Measurements from ENCODE around the gene HPSE2. TPM values are rescaled to one million over a fixed set of nuclear protein-coding genes. Genes with fewer than 3 reads are reported as not detected.

HPSE2 gene
- total RNA-seq, 5 donors from 2014 or later (not counting 1 experiment from before 2014, with no cell fraction given), result 0.13 to 0.23 (median 0.18) TPM; not detected in 1

- no CpG with 5 or more reads among the region's 1 CpG for WGBS (ENCODE audit: insufficient coverage)
- no peaks in the 10 kb centered on the region for H3K36me3 Mint-ChIP-seq
- H3K9me3 ChIP-seq, result no peaks in the 10 kb centered on the region
- peaks cover 0 to 6% of the 10 kb centered on the region in 2 experiments for H3K27me3 ChIP-seq (replicated peaks in 1 of 2; ENCODE audit: control insufficient read depth in 2 of 2, extremely low read depth in 1 of 2, insufficient read depth in 2 of 2, low read length in 1 of 2)
- H3K27ac Mint-ChIP-seq, result no peak overlapping the region
- no peak for DNase-seq
- H3K4me1 Mint-ChIP-seq, result peaks cover 0 to 2% (median 1%) of the 10 kb centered on the region in 3 donors
- no peaks in the 10 kb centered on the region for H3K36me3 ChIP-seq (ENCODE audit: control insufficient read depth in 2 of 2, extremely low read depth in 1 of 2, insufficient read depth in 1 of 2, low read length in 1 of 2)
- no peak overlapping the region for H3K4me3 ChIP-seq (ENCODE audit: control insufficient read depth in 1 of 2, extremely low read depth in 1 of 2, low read length in 1 of 2)
- no peak overlapping the region for H3K4me3 Mint-ChIP-seq
- CTCF ChIA-PET, result no interaction called here
- peaks cover 20 to 21% of the 10 kb centered on the region in 2 donors for H3K27me3 Mint-ChIP-seq
- no peaks in the 10 kb centered on the region for H3K4me1 ChIP-seq (ENCODE audit: control insufficient read depth in 1 of 2, extremely low read depth in 1 of 2, insufficient read depth in 2 of 2, low read length in 2 of 2)
- H3K9me3 Mint-ChIP-seq, result no peaks in the 10 kb centered on the region
- H3K27ac ChIP-seq (ENCODE audit: low read length), result no peak overlapping the region
- POLR2A ChIA-PET, result no interaction called here
- no peak for ATAC-seq (replicated peaks in 1 of 4)
Measured at GRCh38 chr10:98539578-98539977, 696.1 kb downstream of the HPSE2 start.

- Mint-ChIP-seq H3K36me3 (no peaks in the 10 kb centered on the region), H3K9me3 (no peaks in the 10 kb centered on the region), H3K27me3 (peaks cover 20 to 21% of the 10 kb centered on the region in 2 donors), H3K27ac (no peak overlapping the region), H3K4me1 (peaks cover 0 to 2% (median 1%) of the 10 kb centered on the region in 3 donors), H3K4me3 (no peak overlapping the region)
- no peaks in the 10 kb centered on the region for H3K4me1 ChIP-seq (ENCODE audit: control insufficient read depth in 1 of 2, extremely low read depth in 1 of 2, insufficient read depth in 2 of 2, low read length in 2 of 2)
- ATAC-seq (replicated peaks in 1 of 4) (no peak), DNase-seq (no peak)
- POLR2A ChIA-PET, result interaction anchor here in 1 of 2 donors (0.7 kb wide), 1 partner anchor 945 kb away, joined by 3 read pairs; no protein-coding TSS in a partner anchor
- H3K9me3 ChIP-seq, result no peaks in the 10 kb centered on the region
- no peak overlapping the region for H3K4me3 ChIP-seq (ENCODE audit: control insufficient read depth in 1 of 2, extremely low read depth in 1 of 2, low read length in 1 of 2)
- no peaks in the 10 kb centered on the region for H3K36me3 ChIP-seq (ENCODE audit: control insufficient read depth in 2 of 2, extremely low read depth in 1 of 2, insufficient read depth in 1 of 2, low read length in 1 of 2)
- CTCF ChIA-PET, result no interaction called here
- H3K27me3 ChIP-seq (replicated peaks in 1 of 2; ENCODE audit: control insufficient read depth in 2 of 2, extremely low read depth in 1 of 2, insufficient read depth in 2 of 2, low read length in 1 of 2), result peaks cover 0 to 6% of the 10 kb centered on the region in 2 experiments
- no peak overlapping the region for H3K27ac ChIP-seq (ENCODE audit: low read length)
Measured at GRCh38 chr10:98538472-98538871, 697.2 kb downstream of the HPSE2 start.

GRCh38 chr10:98536551-98536950 is 699.1 kb downstream of the HPSE2 start:
- WGBS (ENCODE audit: insufficient coverage), result 100% methylated on average over 1 of the region's 3 CpGs
- ChIA-PET POLR2A (no interaction called here), CTCF (no interaction called here)
- Mint-ChIP-seq H3K4me1 (peaks cover 0 to 2% (median 1%) of the 10 kb centered on the region in 3 donors), H3K27me3 (peaks cover 20 to 21% of the 10 kb centered on the region in 2 donors), H3K9me3 (no peaks in the 10 kb centered on the region), H3K27ac (no peak overlapping the region), H3K4me3 (no peak overlapping the region), H3K36me3 (no peaks in the 10 kb centered on the region)
- H3K27ac ChIP-seq (ENCODE audit: low read length), result no peak overlapping the region
- H3K36me3 ChIP-seq (ENCODE audit: control insufficient read depth in 2 of 2, extremely low read depth in 1 of 2, insufficient read depth in 1 of 2, low read length in 1 of 2), result no peaks in the 10 kb centered on the region
- no peak for ATAC-seq (replicated peaks in 1 of 4)
- no peak overlapping the region for H3K4me3 ChIP-seq (ENCODE audit: control insufficient read depth in 1 of 2, extremely low read depth in 1 of 2, low read length in 1 of 2)
- peaks cover 0 to 6% of the 10 kb centered on the region in 2 experiments for H3K27me3 ChIP-seq (replicated peaks in 1 of 2; ENCODE audit: control insufficient read depth in 2 of 2, extremely low read depth in 1 of 2, insufficient read depth in 2 of 2, low read length in 1 of 2)
- H3K9me3 ChIP-seq, result no peaks in the 10 kb centered on the region
- no peak for DNase-seq
- H3K4me1 ChIP-seq (ENCODE audit: control insufficient read depth in 1 of 2, extremely low read depth in 1 of 2, insufficient read depth in 2 of 2, low read length in 2 of 2), result no peaks in the 10 kb centered on the region

GRCh38 chr10:98533746-98534445 is 701.8 kb downstream of the HPSE2 start:
- no peak overlapping the region for H3K4me3 ChIP-seq (ENCODE audit: control insufficient read depth in 1 of 2, extremely low read depth in 1 of 2, low read length in 1 of 2)
- H3K27ac ChIP-seq (ENCODE audit: low read length), result no peak overlapping the region
- CTCF ChIA-PET, result no interaction called here
- POLR2A ChIA-PET, result interaction anchor here in 1 of 2 donors (0.5 kb wide), 1 partner anchor 781 kb away, joined by 3 read pairs; no protein-coding TSS in a partner anchor
- H3K27me3 Mint-ChIP-seq, result peaks cover 12 to 22% of the 10 kb centered on the region in 2 donors
- H3K27ac Mint-ChIP-seq, result no peak overlapping the region
- no peaks in the 10 kb centered on the region for H3K9me3 ChIP-seq
- no peaks in the 10 kb centered on the region for H3K36me3 ChIP-seq (ENCODE audit: control insufficient read depth in 2 of 2, extremely low read depth in 1 of 2, insufficient read depth in 1 of 2, low read length in 1 of 2)
- peaks cover 0 to 9% of the 10 kb centered on the region in 2 experiments for H3K27me3 ChIP-seq (replicated peaks in 1 of 2; ENCODE audit: control insufficient read depth in 2 of 2, extremely low read depth in 1 of 2, insufficient read depth in 2 of 2, low read length in 1 of 2)
- 70% methylated on average over 2 of the region's 3 CpGs for WGBS (ENCODE audit: insufficient coverage)
- H3K9me3 Mint-ChIP-seq, result no peaks in the 10 kb centered on the region
- H3K4me3 Mint-ChIP-seq, result no peak overlapping the region
- no peak for ATAC-seq (replicated peaks in 1 of 4)
- no peak for DNase-seq
- no peaks in the 10 kb centered on the region for H3K4me1 Mint-ChIP-seq
- no peaks in the 10 kb centered on the region for H3K4me1 ChIP-seq (ENCODE audit: control insufficient read depth in 1 of 2, extremely low read depth in 1 of 2, insufficient read depth in 2 of 2, low read length in 2 of 2)
- H3K36me3 Mint-ChIP-seq, result no peaks in the 10 kb centered on the region

GRCh38 chr10:98533241-98533640 is 702.4 kb downstream of the HPSE2 start:
- no peak overlapping the region for H3K4me3 ChIP-seq (ENCODE audit: control insufficient read depth in 1 of 2, extremely low read depth in 1 of 2, low read length in 1 of 2)
- DNase-seq (no peak), ATAC-seq (replicated peaks in 1 of 4) (no peak)
- H3K9me3 ChIP-seq, result no peaks in the 10 kb centered on the region
- peaks cover 0 to 9% of the 10 kb centered on the region in 2 experiments for H3K27me3 ChIP-seq (replicated peaks in 1 of 2; ENCODE audit: control insufficient read depth in 2 of 2, extremely low read depth in 1 of 2, insufficient read depth in 2 of 2, low read length in 1 of 2)
- Mint-ChIP-seq H3K36me3 (no peaks in the 10 kb centered on the region), H3K4me3 (no peak overlapping the region), H3K27ac (no peak overlapping the region), H3K9me3 (no peaks in the 10 kb centered on the region), H3K4me1 (no peaks in the 10 kb centered on the region), H3K27me3 (peaks cover 12 to 23% of the 10 kb centered on the region in 2 donors)
- ChIA-PET CTCF (no interaction called here), POLR2A (no interaction called here)
- 71% methylated on average over 1 of the region's 3 CpGs for WGBS (ENCODE audit: insufficient coverage)
- no peak overlapping the region for H3K27ac ChIP-seq (ENCODE audit: low read length)
- no peaks in the 10 kb centered on the region for H3K4me1 ChIP-seq (ENCODE audit: control insufficient read depth in 1 of 2, extremely low read depth in 1 of 2, insufficient read depth in 2 of 2, low read length in 2 of 2)
- H3K36me3 ChIP-seq (ENCODE audit: control insufficient read depth in 2 of 2, extremely low read depth in 1 of 2, insufficient read depth in 1 of 2, low read length in 1 of 2), result no peaks in the 10 kb centered on the region

GRCh38 chr10:98528805-98529183 is 706.9 kb downstream of the HPSE2 start:
- Mint-ChIP-seq H3K4me3 (no peak overlapping the region), H3K36me3 (no peaks in the 10 kb centered on the region), H3K9me3 (no peaks in the 10 kb centered on the region), H3K4me1 (no peaks in the 10 kb centered on the region), H3K27me3 (peaks cover 2 to 7% of the 10 kb centered on the region in 2 donors), H3K27ac (no peak overlapping the region)
- Histone ChIP-seq H3K27me3 (replicated peaks in 1 of 2; ENCODE audit: control insufficient read depth in 2 of 2, extremely low read depth in 1 of 2, insufficient read depth in 2 of 2, low read length in 1 of 2) (peaks cover 0 to 3% of the 10 kb centered on the region in 2 experiments), H3K4me1 (ENCODE audit: control insufficient read depth in 1 of 2, extremely low read depth in 1 of 2, insufficient read depth in 2 of 2, low read length in 2 of 2) (no peaks in the 10 kb centered on the region), H3K27ac (ENCODE audit: low read length) (no peak overlapping the region), H3K9me3 (no peaks in the 10 kb centered on the region), H3K4me3 (ENCODE audit: control insufficient read depth in 1 of 2, extremely low read depth in 1 of 2, low read length in 1 of 2) (no peak overlapping the region), H3K36me3 (ENCODE audit: control insufficient read depth in 2 of 2, extremely low read depth in 1 of 2, insufficient read depth in 1 of 2, low read length in 1 of 2) (no peaks in the 10 kb centered on the region)
- DNase-seq (no peak), ATAC-seq (replicated peaks in 1 of 4) (no peak)
- CTCF ChIA-PET, result no interaction called here
- POLR2A ChIA-PET, result no interaction called here
- 93% methylated on average over 2 of the region's 9 CpGs for WGBS (ENCODE audit: insufficient coverage)
